HG03196 (cell line): ENCODE data around the gene GMCL2.
"Not testable (repeated sequence)": the region's sequence is repeated elsewhere in the genome, so short reads cannot be mapped to it uniquely, and the experiment has no call there.

Experiments
- ATAC-seq: cut with Tn5 transposase; IDR thresholded peaks from one replicate; pipeline ENCODE4 v1.9.1; 2021; ENCODE audit not compliant: unreplicated experiment

Gene GMCL2, protein sequence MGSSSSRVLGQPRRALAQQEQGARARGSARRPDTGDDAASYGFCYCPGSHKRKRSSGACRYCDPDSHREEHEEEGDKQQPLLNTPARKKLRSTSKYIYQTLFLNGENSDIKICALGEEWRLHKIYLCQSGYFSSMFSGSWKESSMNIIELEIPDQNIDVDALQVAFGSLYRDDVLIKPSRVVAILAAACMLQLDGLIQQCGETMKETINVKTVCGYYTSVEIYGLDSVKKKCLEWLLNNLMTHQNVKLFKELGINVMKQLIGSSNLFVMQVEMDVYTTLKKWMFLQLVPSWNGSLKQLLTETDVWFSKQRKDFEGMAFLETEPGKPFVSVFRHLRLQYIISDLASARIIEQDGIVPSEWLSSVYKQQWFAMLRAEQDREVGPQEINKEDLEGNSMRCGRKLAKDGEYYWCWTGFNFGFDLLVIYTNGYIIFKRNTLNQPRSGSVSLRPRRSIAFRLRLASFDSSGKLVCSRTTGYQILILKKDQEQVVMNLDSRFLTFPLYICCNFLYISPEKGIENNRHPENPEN

DNA sequence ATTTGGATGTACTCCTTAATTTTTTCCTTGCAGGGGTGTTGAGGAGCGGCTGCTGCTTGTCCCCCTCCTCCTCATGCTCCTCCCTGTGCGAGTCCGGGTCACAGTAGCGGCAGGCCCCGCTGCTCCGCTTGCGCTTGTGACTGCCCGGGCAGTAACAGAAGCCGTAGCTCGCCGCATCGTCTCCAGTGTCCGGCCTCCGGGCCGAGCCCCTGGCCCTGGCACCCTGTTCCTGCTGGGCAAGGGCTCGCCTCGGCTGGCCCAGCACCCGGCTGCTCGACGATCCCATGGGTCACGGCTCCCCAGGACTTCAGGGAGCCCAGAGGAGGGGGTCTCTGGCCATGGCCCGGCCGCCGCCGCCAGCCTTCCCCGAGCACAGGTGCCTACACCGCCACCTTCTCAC is at the start of gene GMCL2:
GMCL2 (minus strand) TSS at position 358 of the 400 bp plus-strand sequence; CDS start at position 286, 72 bp downstream.
- ATAC-seq: no peak

GRCh38 chr5:178236679-178237078 is 49.5 kb upstream of the GMCL2 start:
- ATAC-seq: no peak

DNA sequence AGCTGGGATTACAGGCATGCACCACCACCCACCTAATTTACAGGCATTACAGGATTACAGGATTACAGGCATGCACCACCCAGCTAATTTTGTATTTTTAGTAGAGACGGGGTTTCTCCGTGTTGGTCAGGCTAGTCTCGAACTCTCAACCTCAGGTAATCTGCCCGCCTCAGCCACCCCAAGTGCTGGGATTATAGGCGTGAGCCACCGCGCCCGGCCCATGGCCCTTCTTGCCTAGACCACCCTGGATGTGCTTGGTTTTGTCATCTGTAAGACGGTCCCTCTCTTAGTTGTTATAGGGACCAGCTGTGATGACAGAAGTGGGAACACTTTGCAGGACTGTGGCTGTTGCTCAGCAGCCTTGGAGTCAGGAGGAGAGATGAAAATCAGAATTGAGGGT is 49.0 kb upstream of the GMCL2 start:
- ATAC-seq: no peak

DNA sequence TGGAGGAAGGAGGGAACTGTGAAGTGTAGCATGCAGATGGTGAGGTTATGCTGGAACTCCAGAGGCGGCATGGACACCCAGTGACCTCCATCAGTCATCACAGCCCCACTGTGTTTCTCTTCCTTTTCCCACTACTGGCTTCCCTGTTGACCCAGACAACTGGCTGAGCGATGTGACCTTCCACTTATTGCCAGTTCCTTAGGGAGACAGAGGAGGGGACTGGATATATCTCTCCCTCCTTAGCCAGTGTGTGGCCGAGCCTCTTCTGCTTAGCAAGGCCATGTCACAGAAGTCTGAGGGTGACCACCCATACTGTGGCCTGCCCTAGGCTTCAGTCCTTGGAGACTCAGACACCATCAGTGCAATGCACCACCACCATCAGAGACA is 48.4 kb upstream of the GMCL2 start:
- no peak for ATAC-seq

DNA sequence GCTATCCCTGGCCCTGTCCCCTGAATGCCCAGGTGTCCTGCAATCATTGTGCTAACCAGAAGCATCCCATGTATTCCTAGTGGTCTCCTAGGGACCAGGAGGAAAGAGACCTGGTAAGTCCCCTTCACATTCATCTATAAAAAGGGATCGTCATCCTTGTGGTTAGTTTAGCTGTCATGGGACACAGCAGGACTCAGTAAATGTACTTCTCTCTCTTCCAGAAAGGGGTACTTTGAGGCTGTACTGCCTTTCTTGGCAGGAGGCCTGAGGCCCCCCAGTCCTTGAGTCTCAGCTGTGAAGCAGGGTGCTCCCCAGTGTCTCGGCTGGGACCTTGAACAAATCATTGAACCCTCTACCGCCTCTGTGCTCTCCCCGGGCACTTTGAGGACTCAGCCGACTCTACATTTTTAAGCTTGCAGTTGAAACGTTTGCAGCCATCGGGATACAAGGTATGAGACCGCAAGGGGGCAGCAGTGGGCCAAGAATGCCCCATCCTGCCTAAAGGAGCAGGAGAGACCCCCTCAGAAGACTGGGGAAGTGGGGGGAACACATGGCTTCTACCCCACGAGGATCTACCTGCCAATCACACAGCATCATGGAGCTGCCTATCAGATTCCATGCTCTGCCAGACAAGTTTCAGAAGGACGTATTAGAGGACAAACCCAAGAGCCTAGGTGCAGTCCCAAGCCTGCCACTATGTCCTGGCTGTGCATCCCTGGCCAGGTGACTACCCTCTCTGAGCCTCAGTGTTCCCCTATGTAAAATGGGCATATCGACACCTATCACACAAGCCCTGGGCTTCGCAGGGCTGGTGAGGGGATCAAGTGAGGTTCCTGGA is 47.8 kb upstream of the GMCL2 start:
- ATAC-seq: no peak

DNA sequence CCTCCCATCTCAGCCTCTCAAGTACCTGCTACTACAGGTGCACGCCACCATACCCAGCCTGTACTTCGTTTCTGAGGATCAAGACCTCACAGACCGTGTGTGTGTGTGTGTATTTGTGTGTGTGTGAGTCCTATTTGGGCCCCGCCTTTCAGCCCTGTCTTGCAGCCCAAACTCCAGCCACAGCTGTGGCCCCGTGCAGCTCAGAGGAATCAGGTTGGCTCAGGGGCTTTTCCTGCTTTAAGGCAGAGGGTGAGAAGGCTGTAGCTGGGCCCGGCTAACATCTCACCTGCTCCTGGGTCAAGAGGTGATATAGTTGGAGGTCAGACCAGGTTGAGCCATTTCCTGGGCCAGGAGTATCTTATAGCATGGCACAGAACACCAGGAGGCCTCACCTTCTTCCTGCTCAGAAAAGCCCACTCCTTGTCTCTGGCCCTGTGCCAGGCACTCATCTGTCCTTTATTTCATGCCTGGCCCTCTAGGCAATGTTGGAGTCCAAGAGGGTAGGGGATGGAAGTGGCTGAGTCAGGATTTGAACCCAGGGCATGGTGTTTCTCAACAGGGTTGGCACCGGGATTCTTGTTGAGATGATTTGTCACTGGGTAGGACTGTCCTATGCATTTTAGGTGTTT is 47.1 kb upstream of the GMCL2 start:
- ATAC-seq: no peak

- ATAC-seq: no peak
These were observed 45.8 kb upstream of the GMCL2 start for GRCh38 chr5:178232920-178233429.

DNA sequence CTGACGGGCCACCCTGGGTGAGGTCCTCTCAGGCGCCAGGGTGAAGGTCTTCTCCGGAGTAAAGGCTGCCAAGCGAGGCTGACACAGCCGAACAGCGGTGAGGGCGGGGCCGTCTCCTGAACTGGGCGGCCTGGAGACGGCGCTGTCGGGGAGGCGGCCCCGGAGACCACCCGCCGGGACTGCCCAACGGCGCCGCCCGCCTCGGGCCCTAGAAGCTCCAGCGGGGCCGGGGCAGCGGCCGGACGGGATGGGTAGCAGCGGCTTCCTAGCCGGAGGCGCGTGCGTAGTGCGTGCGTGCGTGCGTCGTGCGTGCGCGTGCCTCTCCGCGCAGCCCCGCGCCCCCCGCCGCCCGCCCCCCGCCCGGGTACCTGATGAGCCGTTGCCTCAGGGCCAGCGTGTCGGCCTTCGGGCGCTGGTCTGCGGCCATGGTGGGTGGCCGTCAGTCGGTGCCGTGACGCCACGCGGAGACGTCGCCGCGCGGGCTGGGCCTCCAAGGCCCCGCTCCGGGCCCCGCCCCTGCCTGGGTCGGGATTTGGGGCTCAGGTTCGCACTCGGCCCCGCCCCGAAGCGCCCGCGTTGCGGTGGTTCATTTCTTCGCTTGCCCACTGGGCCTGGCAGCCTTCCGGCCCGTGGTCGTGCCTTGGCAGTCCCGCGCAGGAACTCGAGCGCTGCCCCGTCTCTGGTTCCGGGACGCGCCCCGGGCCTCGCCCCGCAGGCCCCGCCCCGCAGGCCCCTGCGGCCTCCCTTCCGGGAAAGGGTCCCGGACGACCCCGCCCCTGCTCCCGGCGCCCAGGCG is 45.2 kb upstream of the GMCL2 start, which contains the start of gene PHYKPL:
PHYKPL (minus strand) TSS at position 679 of the 796 bp plus-strand sequence; CDS start at position 427, 252 bp downstream.
- ATAC-seq: peak; percentile 70

- no peak for ATAC-seq
These were observed 44.5 kb upstream of the GMCL2 start for GRCh38 chr5:178231539-178232123.

- ATAC-seq: no peak
These were observed 43.8 kb upstream of the GMCL2 start for GRCh38 chr5:178230879-178231538.

DNA sequence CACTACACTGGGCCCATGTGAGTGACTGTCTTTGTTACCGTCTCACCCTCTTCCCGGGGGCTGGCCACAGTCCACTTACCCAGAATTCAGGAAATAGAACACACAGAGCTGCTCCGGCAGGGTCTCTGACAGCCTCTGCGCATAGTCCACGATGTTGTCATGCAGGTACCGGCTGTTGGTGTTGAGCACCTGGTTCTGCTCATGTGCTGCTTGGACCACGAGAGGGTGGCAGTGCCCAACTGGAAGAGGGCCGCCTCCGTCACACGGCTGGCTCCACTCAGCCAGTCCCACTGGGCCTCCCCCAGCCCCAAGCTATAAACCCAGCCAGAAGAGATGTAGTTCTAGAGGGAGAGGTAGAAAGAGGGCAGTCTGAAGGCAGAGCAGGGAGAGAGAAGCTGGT is 42.7 kb upstream of the GMCL2 start:
- ATAC-seq: no peak

GRCh38 chr5:178229111-178229510 is 41.9 kb upstream of the GMCL2 start:
- ATAC-seq: not testable (repeated sequence)

DNA sequence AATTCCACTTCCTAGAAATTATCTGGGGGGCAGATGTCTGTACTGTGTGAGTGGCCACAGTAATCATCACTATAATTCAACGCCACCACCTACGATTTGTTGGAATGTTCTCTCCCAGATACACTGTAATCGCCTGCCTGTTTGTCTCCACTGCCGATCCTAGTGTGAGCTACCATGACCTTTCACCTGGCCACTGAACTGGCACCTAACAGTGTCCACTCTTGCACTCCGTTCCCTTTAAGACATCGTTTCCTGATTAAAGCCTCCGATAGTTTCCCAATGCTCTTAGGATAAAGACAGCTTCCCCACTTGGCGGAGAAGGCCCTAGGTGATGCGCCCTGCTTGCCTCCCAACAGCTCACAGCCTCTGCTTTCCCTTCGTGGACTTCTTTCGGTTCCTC is 41.4 kb upstream of the GMCL2 start:
- ATAC-seq: no peak

GRCh38 chr5:178227929-178228328 is 40.8 kb upstream of the GMCL2 start:
- no peak for ATAC-seq

GRCh38 chr5:178227138-178227659 is 40.0 kb upstream of the GMCL2 start:
- ATAC-seq: no peak

DNA sequence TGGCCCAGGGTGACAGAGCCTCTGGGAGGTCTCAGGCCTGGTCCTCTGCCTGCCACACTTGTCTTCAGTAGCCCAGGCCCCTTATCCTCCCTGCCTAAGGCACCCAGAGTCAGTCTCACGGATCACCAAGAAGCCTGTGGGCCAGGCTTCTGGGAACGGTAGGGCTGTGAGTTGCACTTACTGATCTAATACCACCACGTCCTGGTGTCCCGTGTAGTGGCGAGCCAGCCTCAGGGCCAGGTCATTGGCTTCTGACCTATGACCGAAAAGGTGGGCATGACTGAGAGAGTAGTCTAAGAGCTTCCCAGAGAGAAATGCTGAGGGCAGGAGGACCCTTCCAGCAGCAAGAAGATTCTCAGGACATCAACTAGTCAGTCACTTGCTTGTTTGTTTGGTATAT is 38.0 kb upstream of the GMCL2 start:
- no peak for ATAC-seq

GRCh38 chr5:178224403-178224802 is 37.2 kb upstream of the GMCL2 start:
- no peak for ATAC-seq

- no peak for ATAC-seq
These were observed 36.7 kb upstream of the GMCL2 start for GRCh38 chr5:178223828-178224335.
